GM21367 (cell line): Measurements from ENCODE around the gene ASCC3.

ENCODE experiments used
- ATAC-seq: cut with Tn5 transposase; IDR thresholded peaks from one replicate; pipeline ENCODE4 v1.9.1; 2021; ENCODE audit not compliant: unreplicated experiment

The ASCC3 gene

GRCh38 chr6:100509101-100509500 lies 372.0 kb downstream of the ASCC3 start:
- no peak for ATAC-seq

GRCh38 chr6:100506651-100507050 lies 374.5 kb downstream of the ASCC3 start:
- ATAC-seq = no peak

GRCh38 chr6:100504786-100505737 lies 376.1 kb downstream of the ASCC3 start:
- ATAC-seq = no peak

GRCh38 chr6:100503043-100503705 lies 378.0 kb downstream of the ASCC3 start:
- no peak for ATAC-seq

GRCh38 chr6:100493206-100493888 lies 387.8 kb downstream of the ASCC3 start:
- ATAC-seq = no peak

GRCh38 chr6:100491952-100492670 lies 389.0 kb downstream of the ASCC3 start:
- ATAC-seq = no peak

GRCh38 chr6:100490065-100490464 lies 391.1 kb downstream of the ASCC3 start:
- ATAC-seq = no peak

- no peak for ATAC-seq
Measured at GRCh38 chr6:100488244-100488643, 392.9 kb downstream of the ASCC3 start.

GRCh38 chr6:100487638-100488037 lies 393.5 kb downstream of the ASCC3 start:
- no peak for ATAC-seq

- no peak for ATAC-seq
Measured at GRCh38 chr6:100485268-100485667, 395.9 kb downstream of the ASCC3 start.

- ATAC-seq = no peak
Measured at GRCh38 chr6:100484474-100484873, 396.7 kb downstream of the ASCC3 start.

GRCh38 chr6:100482698-100483097 lies 398.4 kb downstream of the ASCC3 start:
- no peak for ATAC-seq

GRCh38 chr6:100479179-100480035 lies 401.7 kb downstream of the ASCC3 start:
- peak; percentile 39 for ATAC-seq

- ATAC-seq = peak; percentile 74
Measured at GRCh38 chr6:100475554-100476320, 405.4 kb downstream of the ASCC3 start.

GRCh38 chr6:100473182-100473581 lies 407.9 kb downstream of the ASCC3 start:
- no peak for ATAC-seq

- peak; percentile 79 for ATAC-seq
Measured at GRCh38 chr6:100472674-100473073, 408.5 kb downstream of the ASCC3 start.

GRCh38 chr6:100470422-100471120 lies 410.6 kb downstream of the ASCC3 start:
- no peak for ATAC-seq

GRCh38 chr6:100469101-100469859 lies 411.8 kb downstream of the ASCC3 start:
- no peak for ATAC-seq
